Cardiac septum (tissue), 1 donor: ENCODE measurements around the gene CASR. TPM values are rescaled to one million over a fixed set of nuclear protein-coding genes. Genes with fewer than 3 reads are reported as not detected.

ENCODE experiments used
- DNase-seq: peaks from one replicate; pipeline ENCODE4 v3.0.0-alpha.2; 2020; ENCODE audit warnings: low spot score
- intact Hi-C: fragments of 100-400 bp; cut with DNase I; formaldehyde crosslinking; loops from one replicate; pipeline ENCODE4 v1.14.0; 2022
- total RNA-seq: library from RNA; stranded (reverse); fragmentation: NEBNext Ultra II Directional; extraction: Animal tissue kit (Norgen Biotek cat#: 25700); gene quantifications from one replicate; pipeline ENCODE4 v1.2.1, GENCODE V29; 2021
- donor health status: DM: no; HTN: no; CAD: no.

The CASR gene
- total RNA-seq, 1 donor from 2014 or later = not detected

- DNase-seq = no peak
- intact Hi-C loops = no loop called here
These were observed 148.4 kb downstream of the CASR start for GRCh38 chr3:122331886-122332285.

- no peak for DNase-seq
- intact Hi-C loops = no loop called here
These were observed 149.1 kb downstream of the CASR start for GRCh38 chr3:122332551-122332950.

Other genes with a start within 250 kb of the CASR start
- gene ILDR1, start 161.4 kb upstream of the CASR start, total RNA-seq = not detected
- 1.9 TPM for gene CD86, start 128.3 kb upstream of the CASR start, total RNA-seq
- 2.0 TPM for gene CSTA, start 141.6 kb downstream of the CASR start, total RNA-seq
- gene MIX23, start 199.6 kb downstream of the CASR start, total RNA-seq = 24.8 TPM
- 109 TPM for gene FAM162A, start 200.5 kb downstream of the CASR start, total RNA-seq
- gene WDR5B, start 232.4 kb downstream of the CASR start, total RNA-seq = 2.7 TPM